ENCODE results near the gene FOXP4.

The FOXP4 gene

GRCh38 chr6:41578217-41579087 is 32.3 kb downstream of the FOXP4 start:
- Mint-ChIP-seq H3K9me3 (no peaks in the 10 kb centered on the region), H3K4me3 (peak overlapping the region; percentile 37 to 53 (median 37)), H3K27ac (peak overlapping the region; percentile 64 to 96 (median 94)), H3K4me1 (peaks cover 76% of the 10 kb centered on the region), H3K27me3 (ENCODE audit: low read depth) (peaks cover 4% of the 10 kb centered on the region), H3K36me3 (ENCODE audit: low read depth) (peaks cover 54% of the 10 kb centered on the region)
- TF ChIP-seq CTCF (IDR thresholded peaks at IDR 0.05; ENCODE audit: unreplicated experiment in 3 of 3) = no peak

GRCh38 chr6:41579088-41579610 is 33.0 kb downstream of the FOXP4 start:
- H3K36me3 Mint-ChIP-seq (ENCODE audit: low read depth) = peaks cover 51% of the 10 kb centered on the region
- peak overlapping the region; percentile 64 to 96 (median 93) for H3K27ac Mint-ChIP-seq
- peak overlapping the region; percentile 21 to 37 (median 37) for H3K4me3 Mint-ChIP-seq
- TF ChIP-seq CTCF (IDR thresholded peaks at IDR 0.05; ENCODE audit: unreplicated experiment in 3 of 3) = no peak
- peaks cover 80% of the 10 kb centered on the region for H3K4me1 Mint-ChIP-seq
- no peaks in the 10 kb centered on the region for H3K9me3 Mint-ChIP-seq
- peaks cover 4% of the 10 kb centered on the region for H3K27me3 Mint-ChIP-seq (ENCODE audit: low read depth)

- peaks cover 5% of the 10 kb centered on the region for H3K27me3 Mint-ChIP-seq (ENCODE audit: low read depth)
- H3K36me3 Mint-ChIP-seq (ENCODE audit: low read depth) = peaks cover 50% of the 10 kb centered on the region
- peaks cover 82% of the 10 kb centered on the region for H3K4me1 Mint-ChIP-seq
- H3K4me3 Mint-ChIP-seq = no peak overlapping the region
- H3K9me3 Mint-ChIP-seq = no peaks in the 10 kb centered on the region
- TF ChIP-seq CTCF (IDR thresholded peaks at IDR 0.05; ENCODE audit: unreplicated experiment in 3 of 3) = no peak
- peak overlapping the region; percentile 61 to 66 (median 62) for H3K27ac Mint-ChIP-seq
These were observed 34.5 kb downstream of the FOXP4 start for GRCh38 chr6:41580690-41581089.

GRCh38 chr6:41581381-41581991 is 35.3 kb downstream of the FOXP4 start:
- peaks cover 58% of the 10 kb centered on the region for H3K36me3 Mint-ChIP-seq (ENCODE audit: low read depth)
- peak overlapping the region in 1 of 3 experiments; percentile 6 for H3K4me3 Mint-ChIP-seq
- no peak for TF ChIP-seq CTCF (IDR thresholded peaks at IDR 0.05; ENCODE audit: unreplicated experiment in 3 of 3)
- H3K27ac Mint-ChIP-seq = peak overlapping the region in 2 of 3 experiments; percentile 62 to 73
- peaks cover 86% of the 10 kb centered on the region for H3K4me1 Mint-ChIP-seq
- no peaks in the 10 kb centered on the region for H3K9me3 Mint-ChIP-seq
- H3K27me3 Mint-ChIP-seq (ENCODE audit: low read depth) = peaks cover 12% of the 10 kb centered on the region

GRCh38 chr6:41582540-41582939 is 36.4 kb downstream of the FOXP4 start:
- TF ChIP-seq CTCF (IDR thresholded peaks at IDR 0.05; ENCODE audit: unreplicated experiment in 3 of 3) = no peak
- Mint-ChIP-seq H3K36me3 (ENCODE audit: low read depth) (peaks cover 53% of the 10 kb centered on the region), H3K9me3 (no peaks in the 10 kb centered on the region), H3K27me3 (ENCODE audit: low read depth) (peaks cover 9% of the 10 kb centered on the region), H3K4me3 (no peak overlapping the region), H3K27ac (peak overlapping the region in 1 of 3 experiments; percentile 37), H3K4me1 (peaks cover 76% of the 10 kb centered on the region)
